Neutrophil (primary cell): ENCODE results near the gene DCANP1.

Experiments
- H3K27ac ChIP-seq: fragments of 200-600 bp; sonication (generic); 2 replicates; pipeline ENCODE4 v1.5.1; 2016; ENCODE audit warnings: mild to moderate bottlenecking, moderate library complexity
- H3K27me3 ChIP-seq: fragments of 200-600 bp; sonication (generic); 2 replicates; pipeline ENCODE4 v1.6.0; 2016; ENCODE audit warnings: mild to moderate bottlenecking
- H3K36me3 ChIP-seq: fragments of 200-600 bp; sonication (generic); 2 replicates; pipeline ENCODE4 v1.5.1; 2017
- H3K4me1 ChIP-seq, 2 experiments: fragments of 200-600 bp in 1 of 2; sonication (generic) in 1 of 2; 1 replicate in 1 of 2; 2 replicates in 1 of 2; pipeline versions ENCODE4 v1.5.1 to v1.6.1; 2013 to 2016; ENCODE audit warnings: low read depth in 1 of 2, low read length in 1 of 2, mild to moderate bottlenecking in 1 of 2, moderate library complexity in 1 of 2; ENCODE audit not compliant: control insufficient read depth in 1 of 2, insufficient read depth in 1 of 2
- H3K4me3 ChIP-seq, 2 experiments: fragments of 200-600 bp in 1 of 2; sonication (generic) in 1 of 2; 1 replicate in 1 of 2; 2 replicates in 1 of 2; pipeline ENCODE4 v1.5.1; 2013 to 2016; ENCODE audit warnings: low read depth in 1 of 2, low read length in 1 of 2, mild to moderate bottlenecking in 1 of 2, moderate library complexity in 1 of 2
- H3K9me3 ChIP-seq: fragments of 200-600 bp; sonication (generic); 2 replicates; pipeline ENCODE4 v1.5.1; 2016
- TF ChIP-seq, protein P1 (sequence below): fragments of 200-600 bp; sonication (generic); IDR thresholded peaks from 2 replicates; pipeline ENCODE4 v1.5.1; 2016; ENCODE audit warnings: antibody characterized with exemption

DCANP1 gene

GRCh38 chr5:135462304-135462703 is 15.2 kb upstream of the DCANP1 start:
- no peaks in the 10 kb centered on the region for H3K9me3 ChIP-seq
- no peak overlapping the region for H3K27ac ChIP-seq
- peaks cover 82% of the 10 kb centered on the region for H3K27me3 ChIP-seq
- H3K36me3 ChIP-seq: no peaks in the 10 kb centered on the region
- TF ChIP-seq, protein P1, sequence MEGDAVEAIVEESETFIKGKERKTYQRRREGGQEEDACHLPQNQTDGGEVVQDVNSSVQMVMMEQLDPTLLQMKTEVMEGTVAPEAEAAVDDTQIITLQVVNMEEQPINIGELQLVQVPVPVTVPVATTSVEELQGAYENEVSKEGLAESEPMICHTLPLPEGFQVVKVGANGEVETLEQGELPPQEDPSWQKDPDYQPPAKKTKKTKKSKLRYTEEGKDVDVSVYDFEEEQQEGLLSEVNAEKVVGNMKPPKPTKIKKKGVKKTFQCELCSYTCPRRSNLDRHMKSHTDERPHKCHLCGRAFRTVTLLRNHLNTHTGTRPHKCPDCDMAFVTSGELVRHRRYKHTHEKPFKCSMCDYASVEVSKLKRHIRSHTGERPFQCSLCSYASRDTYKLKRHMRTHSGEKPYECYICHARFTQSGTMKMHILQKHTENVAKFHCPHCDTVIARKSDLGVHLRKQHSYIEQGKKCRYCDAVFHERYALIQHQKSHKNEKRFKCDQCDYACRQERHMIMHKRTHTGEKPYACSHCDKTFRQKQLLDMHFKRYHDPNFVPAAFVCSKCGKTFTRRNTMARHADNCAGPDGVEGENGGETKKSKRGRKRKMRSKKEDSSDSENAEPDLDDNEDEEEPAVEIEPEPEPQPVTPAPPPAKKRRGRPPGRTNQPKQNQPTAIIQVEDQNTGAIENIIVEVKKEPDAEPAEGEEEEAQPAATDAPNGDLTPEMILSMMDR: no peak
- peaks cover 3 to 5% of the 10 kb centered on the region in 2 experiments for H3K4me1 ChIP-seq
- H3K4me3 ChIP-seq: no peak overlapping the region

GRCh38 chr5:135461481-135462151 is 14.5 kb upstream of the DCANP1 start:
- Histone ChIP-seq H3K9me3 (no peaks in the 10 kb centered on the region), H3K36me3 (no peaks in the 10 kb centered on the region), H3K4me1 (peaks cover 3 to 5% of the 10 kb centered on the region in 2 experiments), H3K27me3 (peaks cover 75% of the 10 kb centered on the region), H3K27ac (no peak overlapping the region), H3K4me3 (no peak overlapping the region)
- TF ChIP-seq, protein P1: no peak

DNA sequence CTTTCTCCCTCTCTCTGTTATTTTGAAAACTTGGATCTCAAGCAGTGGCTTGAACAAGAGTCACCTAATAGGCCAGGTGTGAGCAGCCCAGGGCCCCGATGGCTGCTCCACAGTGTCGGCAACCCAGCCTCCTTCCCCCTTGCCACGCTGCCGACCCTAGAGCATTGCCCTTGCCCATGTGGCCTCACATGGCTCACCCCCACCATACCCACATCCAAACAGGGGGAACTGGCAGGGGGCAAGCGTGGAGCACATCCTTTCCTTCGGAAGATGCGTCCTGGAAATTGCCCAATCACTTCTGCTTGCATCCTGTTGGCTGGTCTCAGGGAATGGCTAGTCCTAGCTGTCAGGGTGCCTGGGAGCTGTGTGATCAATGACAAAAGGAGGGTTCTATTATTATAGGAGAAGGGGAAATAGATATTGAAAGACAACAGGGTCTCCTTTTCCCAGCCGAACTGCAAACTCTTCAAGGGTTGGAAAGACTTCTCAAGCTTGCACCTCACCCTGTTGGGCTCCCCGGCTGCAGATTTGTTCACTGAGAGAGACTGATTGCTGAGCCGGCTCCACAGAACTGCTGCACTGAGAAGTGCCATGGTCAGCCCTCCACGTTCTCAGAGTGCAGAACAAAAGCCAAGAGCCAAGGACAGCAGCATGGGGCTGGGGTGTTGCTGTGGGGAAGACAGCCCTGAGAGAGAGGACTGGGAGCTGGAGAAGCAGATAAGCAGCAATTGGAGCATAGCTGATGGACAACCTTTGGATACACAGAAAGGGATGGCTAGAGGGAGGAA is 13.3 kb upstream of the DCANP1 start:
- no peak overlapping the region for H3K4me3 ChIP-seq
- H3K27ac ChIP-seq: no peak overlapping the region
- peaks cover 63% of the 10 kb centered on the region for H3K27me3 ChIP-seq
- no peaks in the 10 kb centered on the region for H3K9me3 ChIP-seq
- H3K4me1 ChIP-seq: no peaks in the 10 kb centered on the region
- no peaks in the 10 kb centered on the region for H3K36me3 ChIP-seq
- TF ChIP-seq, protein P1: no peak

- Histone ChIP-seq H3K36me3 (no peaks in the 10 kb centered on the region), H3K4me3 (no peak overlapping the region), H3K27me3 (peaks cover 48% of the 10 kb centered on the region), H3K9me3 (no peaks in the 10 kb centered on the region), H3K27ac (no peak overlapping the region), H3K4me1 (no peaks in the 10 kb centered on the region)
- TF ChIP-seq, protein P1: no peak
Measured at GRCh38 chr5:135458921-135459331, 11.8 kb upstream of the DCANP1 start.

GRCh38 chr5:135458356-135458755 is 11.2 kb upstream of the DCANP1 start:
- H3K4me1 ChIP-seq: no peaks in the 10 kb centered on the region
- H3K9me3 ChIP-seq: no peaks in the 10 kb centered on the region
- H3K36me3 ChIP-seq: no peaks in the 10 kb centered on the region
- no peak overlapping the region for H3K27ac ChIP-seq
- TF ChIP-seq, protein P1: no peak
- H3K27me3 ChIP-seq: peaks cover 42% of the 10 kb centered on the region
- H3K4me3 ChIP-seq: no peak overlapping the region
